Thyroid gland (tissue), 4 donors: ENCODE results near the gene DELE1. TPM values are rescaled to one million over a fixed set of nuclear protein-coding genes. Genes with fewer than 3 reads are reported as not detected.

ENCODE experiments used
- DNase-seq, 2 donors: peaks; one replicate each; pipeline ENCODE4 v3.0.0-alpha.2; 2019
- H3K27ac ChIP-seq, 3 donors: fragments of 200-600 bp; sonication (generic); 1 replicate in 2 of 3; 2 replicates in 1 of 3; pipeline ENCODE4 v1.5.1; 2016 to 2019; ENCODE audit warnings: mild to moderate bottlenecking in 1 of 3, moderate library complexity in 1 of 3
- H3K27me3 ChIP-seq: fragments of 200-600 bp; sonication (generic); one replicate; pipeline ENCODE4 v1.5.1; 2019
- H3K36me3 ChIP-seq, 2 donors: fragments of 200-600 bp; sonication (generic); one replicate each; pipeline ENCODE4 v1.5.1; 2016 to 2019
- H3K4me1 ChIP-seq, 2 donors: fragments of 200-600 bp; sonication (generic); one replicate each; pipeline ENCODE4 v1.5.1; 2017 to 2019
- H3K4me3 ChIP-seq, 3 donors: fragments of 200-600 bp; sonication (generic); replicated peaks in 1 of 3; 1 replicate in 2 of 3; 2 replicates in 1 of 3; pipeline ENCODE4 v1.5.1; 2016; ENCODE audit warnings: mild to moderate bottlenecking in 1 of 3
- H3K9me3 ChIP-seq: fragments of 200-600 bp; sonication (generic); one replicate; pipeline ENCODE4 v1.5.1; 2017
- CTCF ChIP-seq, 6 experiments: fragments of 200-600 bp in 3 of 6; fragments of 450-650 bp in 3 of 6; sonication (generic) in 3 of 6; IDR thresholded peaks; one replicate each; pipeline ENCODE4 v1.5.1; 2016 to 2019; ENCODE audit warnings: antibody characterized with exemption in 6 of 6, mild to moderate bottlenecking in 2 of 6, inconsistent platforms in 1 of 6, moderate library complexity in 1 of 6
- POLR2A ChIP-seq, 2 donors: fragments of 450-650 bp; IDR thresholded peaks; one replicate each; pipeline ENCODE4 v1.6.1; 2017; ENCODE audit warnings: antibody characterized with exemption in 2 of 2, mild to moderate bottlenecking in 2 of 2, moderate library complexity in 1 of 2
- WGBS, 2 donors: methylation state at CpG; one replicate each; pipeline ENCODE4 v1.1.5; 2017; 5-methylcytosine and 5-hydroxymethylcytosine counted together
- intact Hi-C: fragments of 100-400 bp; cut with DNase I; formaldehyde crosslinking; loops from one replicate; pipeline ENCODE4 v1.15.1; 2023
- total RNA-seq, 4 donors: library from RNA; depleted of rRNA; stranded (reverse); fragments of >200 nt; gene quantifications; one replicate each; pipeline ENCODE4 v1.2.3, GENCODE V29; 2016

Gene DELE1
- 100 to 1,000 TPM in 1 of 4 donors, 10 to 100 TPM in 3; 68.5 to 130 (median 85.1) TPM for total RNA-seq

- peak; percentile 96 for DNase-seq
- 0% methylated on average over 46 to 48 of the region's 53 CpGs for WGBS, 2 donors
- intact Hi-C loops, result no loop called here
- Histone ChIP-seq H3K9me3 (no peaks in the 10 kb centered on the region), H3K4me3 (peak within 1 kb of the TSS; percentile 47 to 71 (median 51)), H3K36me3 (peaks cover 33% of the 10 kb centered on the region in 2 donors), H3K27me3 (no peaks in the 10 kb centered on the region), H3K27ac (peak within 1 kb of the TSS; percentile 98), H3K4me1 (peaks cover 13 to 17% of the 10 kb centered on the region in 2 donors)
- TF ChIP-seq POLR2A (IDR thresholded peaks at IDR 0.05) (peak; percentile 42 to 90), CTCF (IDR thresholded peaks at IDR 0.05) (peak in 3 of 6 experiments; percentile 7 to 19 (median 10))
Measured at GRCh38 chr5:141923448-141924313, at the start of gene DELE1. Gene DELE1, plus strand, starts transcription at chr5:141923871. Its CDS starts 71 bp downstream, at chr5:141923942.

GRCh38 chr5:141873933-141874261 lies 49.8 kb upstream of the DELE1 start:
- no peak for DNase-seq
- Histone ChIP-seq H3K4me1 (peaks cover 21 to 26% of the 10 kb centered on the region in 2 donors), H3K27ac (peak overlapping the region in 1 of 3 donors; percentile 46), H3K9me3 (no peaks in the 10 kb centered on the region), H3K4me3 (no peak overlapping the region), H3K36me3 (no peaks in the 10 kb centered on the region), H3K27me3 (no peaks in the 10 kb centered on the region)
- 76 to 90% methylated on average over 3 of the region's 3 CpGs for WGBS, 2 donors
- intact Hi-C loops, result no loop called here
- TF ChIP-seq CTCF (IDR thresholded peaks at IDR 0.05), result no peak
- no peak for TF ChIP-seq POLR2A (IDR thresholded peaks at IDR 0.05)

GRCh38 chr5:141874262-141874964 lies 49.3 kb upstream of the DELE1 start:
- 64 to 82% methylated on average over 15 to 16 of the region's 16 CpGs for WGBS, 2 donors
- TF ChIP-seq POLR2A (IDR thresholded peaks at IDR 0.05) (no peak), CTCF (IDR thresholded peaks at IDR 0.05) (no peak)
- peak overlapping the region in 2 of 3 donors; percentile 25 to 46 for H3K27ac ChIP-seq

GRCh38 chr5:141875022-141875740 lies 48.5 kb upstream of the DELE1 start:
- 46 to 49% methylated on average over 9 of the region's 9 CpGs for WGBS, 2 donors
- Histone ChIP-seq H3K36me3 (no peaks in the 10 kb centered on the region), H3K4me3 (peak overlapping the region in 2 of 3 donors; percentile 2 to 62), H3K4me1 (peaks cover 23 to 37% of the 10 kb centered on the region in 2 donors), H3K27me3 (no peaks in the 10 kb centered on the region), H3K9me3 (no peaks in the 10 kb centered on the region), H3K27ac (peak overlapping the region in 2 of 3 donors; percentile 77 to 79)
- TF ChIP-seq POLR2A (IDR thresholded peaks at IDR 0.05), result no peak
- TF ChIP-seq CTCF (IDR thresholded peaks at IDR 0.05), result no peak
- intact Hi-C loops, result no loop called here
- no peak for DNase-seq

More at GRCh38 chr5:141874262-141874964, 49.3 kb upstream of the DELE1 start:
- H3K9me3 ChIP-seq, result no peaks in the 10 kb centered on the region
- no peaks in the 10 kb centered on the region for H3K27me3 ChIP-seq
- DNase-seq, result no peak
- H3K4me3 ChIP-seq, result no peak overlapping the region
- intact Hi-C loops, result no loop called here
- H3K4me1 ChIP-seq, result peaks cover 23 to 31% of the 10 kb centered on the region in 2 donors
- H3K36me3 ChIP-seq, result no peaks in the 10 kb centered on the region
